Medulla oblongata (tissue), 1 donor: ENCODE measurements around the gene APOL3.
"Not testable (repeated sequence)": the region's sequence is repeated elsewhere in the genome, so short reads cannot be mapped to it uniquely, and the experiment has no call there.

Source experiments
- DNase-seq: peaks from one replicate; pipeline ENCODE4 v3.0.0-alpha.2; 2015; ENCODE audit errors: extremely low spot score

Gene APOL3

GRCh38 chr22:36160499-36160942, at the start of gene APOL3:
APOL3 (minus strand) TSS chr22:36160755; CDS start chr22:36149055, 11,700 bp downstream.
- no peak for DNase-seq

DNA sequence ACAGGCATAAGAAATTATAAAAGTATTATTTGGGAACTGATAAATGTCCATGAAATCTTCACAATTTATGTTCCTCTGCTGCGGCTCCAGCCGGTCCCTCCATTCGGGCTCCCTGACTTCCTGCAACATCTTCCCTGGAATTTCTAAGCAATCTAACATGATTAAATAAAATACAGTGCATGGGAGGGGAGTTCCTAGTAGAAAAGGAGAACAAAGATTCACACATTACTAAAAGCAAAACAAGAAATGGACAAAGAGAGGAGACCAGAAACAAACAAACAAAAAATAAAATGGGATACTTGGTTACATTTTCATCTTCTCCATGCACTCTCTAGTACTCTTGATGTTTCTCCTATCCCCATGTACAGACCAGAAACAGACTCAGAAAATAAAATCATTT, 49.7 kb upstream of the APOL3 start:
- DNase-seq, result no peak

- DNase-seq, result not testable (repeated sequence)
These were observed 48.9 kb upstream of the APOL3 start for GRCh38 chr22:36209488-36209908.

GRCh38 chr22:36208914-36209313, 48.4 kb upstream of the APOL3 start:
- no peak for DNase-seq

- no peak for DNase-seq
These were observed 47.7 kb upstream of the APOL3 start for GRCh38 chr22:36208162-36208765.

DNA sequence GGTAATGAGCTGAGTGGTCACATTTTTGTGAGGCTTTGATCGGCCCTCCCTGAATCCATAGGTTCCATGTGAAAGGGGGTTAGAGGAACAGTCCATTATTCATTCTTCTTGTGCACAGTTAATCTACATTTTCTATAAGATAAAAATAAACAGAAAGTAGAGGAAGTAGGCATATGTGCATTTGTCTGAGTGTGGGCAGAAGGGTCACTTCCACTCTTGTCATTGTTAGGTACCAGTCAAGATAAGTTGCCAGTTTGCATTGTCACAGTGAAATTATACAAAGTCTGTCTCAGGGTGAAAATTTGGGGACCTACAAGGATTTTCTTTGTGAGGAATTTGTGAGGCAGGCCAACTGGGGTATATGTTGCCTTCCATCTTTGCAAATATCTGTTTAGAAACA, 45.7 kb upstream of the APOL3 start:
- DNase-seq, result no peak

DNA sequence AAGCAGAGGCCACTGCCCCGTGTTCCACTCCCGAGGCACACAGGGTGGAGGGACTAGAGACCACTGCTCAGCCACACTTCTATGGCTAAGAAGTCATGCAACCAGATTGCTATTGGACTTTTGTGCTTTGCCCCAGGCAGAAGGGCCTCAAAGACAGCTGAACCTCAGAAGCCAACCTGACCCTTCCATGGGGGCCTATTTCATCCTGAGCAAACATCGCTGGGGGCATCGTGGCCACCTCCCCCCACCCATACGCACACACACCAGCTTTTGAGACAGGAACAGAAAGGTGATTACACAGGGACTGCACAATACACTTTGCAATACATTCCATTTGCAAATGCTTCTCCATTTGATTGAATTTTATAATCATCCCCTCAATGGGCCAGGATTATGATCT, 45.0 kb upstream of the APOL3 start:
- DNase-seq, result not testable (repeated sequence)

DNA sequence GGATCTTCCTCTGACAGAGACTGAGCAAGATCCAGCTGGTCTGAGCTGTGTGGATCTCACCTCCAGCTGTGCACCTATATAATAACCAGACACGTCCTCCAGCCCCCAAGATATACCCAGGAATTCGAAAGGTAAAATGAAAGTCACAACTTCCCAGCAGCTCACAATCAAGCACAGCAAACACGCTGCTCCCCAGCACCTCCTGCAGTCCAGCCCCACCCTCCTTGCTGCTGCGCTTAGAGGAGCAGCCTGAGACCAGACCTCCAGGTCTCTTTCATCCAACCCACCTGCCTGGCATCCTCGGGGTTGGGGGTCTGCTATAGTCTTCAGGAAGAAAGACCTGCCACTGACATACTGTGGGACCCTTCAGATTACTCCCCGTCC, 44.1 kb upstream of the APOL3 start:
- no peak for DNase-seq

DNA sequence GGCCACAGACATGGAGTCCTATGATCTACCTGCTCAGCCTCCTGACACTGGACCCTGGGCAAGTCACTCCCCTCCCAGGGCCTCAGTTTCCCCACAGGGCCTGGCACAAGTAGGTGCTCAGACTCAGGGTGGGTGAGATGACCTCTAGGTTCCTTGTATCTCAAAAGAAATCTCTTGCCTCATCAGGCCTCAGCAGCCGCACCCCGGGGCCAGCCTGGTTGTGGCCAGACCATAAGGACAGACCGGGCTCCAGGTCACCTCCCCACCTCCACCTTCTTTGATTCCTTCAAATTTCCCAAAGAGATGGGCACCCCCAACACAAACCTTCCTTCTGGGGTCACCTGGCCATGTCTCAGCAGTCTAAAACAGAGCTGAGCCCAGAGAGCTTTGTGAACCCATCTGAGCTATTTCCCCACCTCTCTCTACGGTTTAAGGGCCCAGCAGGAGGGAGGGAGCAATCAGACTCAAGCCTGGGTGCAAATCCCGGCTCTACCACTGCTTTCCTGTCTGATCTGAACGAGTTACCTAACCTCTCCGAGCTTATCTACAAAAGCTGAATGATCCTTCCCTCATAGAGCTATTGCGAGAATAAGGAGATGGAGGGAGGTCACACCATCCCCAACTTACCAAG, 43.6 kb upstream of the APOL3 start:
- DNase-seq, result no peak

DNA sequence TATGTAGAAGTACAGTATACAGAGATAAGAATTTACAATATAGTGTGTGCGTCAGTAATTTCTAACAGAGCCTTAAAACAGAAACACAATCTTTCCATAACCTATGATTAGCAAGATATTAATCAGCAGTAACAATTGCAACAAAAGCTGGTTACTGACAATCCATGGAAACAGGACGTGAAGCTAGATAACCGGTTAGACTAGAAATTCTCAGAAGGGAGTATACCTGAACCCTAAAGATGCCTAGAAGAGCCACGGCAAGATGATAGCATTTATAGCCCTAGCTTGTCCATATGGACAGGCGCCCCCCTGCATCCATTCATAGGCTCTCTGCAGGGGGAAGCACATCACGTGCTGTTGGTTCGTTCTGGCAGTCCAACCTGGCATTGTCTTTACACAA, 42.9 kb upstream of the APOL3 start:
- not testable (repeated sequence) for DNase-seq

DNA sequence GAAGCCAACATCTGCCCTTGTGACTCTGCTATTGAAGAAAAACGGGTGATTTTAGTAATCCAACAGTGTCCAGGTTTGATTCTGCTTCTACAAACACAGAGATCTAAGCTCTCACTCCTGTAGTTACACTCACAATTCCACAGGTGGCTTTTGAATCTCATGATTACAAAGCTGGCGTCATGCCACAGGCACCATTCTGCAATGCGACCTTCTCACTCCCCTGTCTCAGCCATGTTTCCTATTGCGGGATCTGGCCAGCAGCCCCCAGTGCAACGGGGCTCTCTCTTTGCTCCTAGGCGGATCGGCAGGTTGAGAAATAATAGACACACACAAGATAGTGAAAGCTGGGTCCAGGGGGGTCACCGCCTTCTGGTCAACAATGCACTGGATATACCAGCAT, 42.4 kb upstream of the APOL3 start:
- not testable (repeated sequence) for DNase-seq

DNA sequence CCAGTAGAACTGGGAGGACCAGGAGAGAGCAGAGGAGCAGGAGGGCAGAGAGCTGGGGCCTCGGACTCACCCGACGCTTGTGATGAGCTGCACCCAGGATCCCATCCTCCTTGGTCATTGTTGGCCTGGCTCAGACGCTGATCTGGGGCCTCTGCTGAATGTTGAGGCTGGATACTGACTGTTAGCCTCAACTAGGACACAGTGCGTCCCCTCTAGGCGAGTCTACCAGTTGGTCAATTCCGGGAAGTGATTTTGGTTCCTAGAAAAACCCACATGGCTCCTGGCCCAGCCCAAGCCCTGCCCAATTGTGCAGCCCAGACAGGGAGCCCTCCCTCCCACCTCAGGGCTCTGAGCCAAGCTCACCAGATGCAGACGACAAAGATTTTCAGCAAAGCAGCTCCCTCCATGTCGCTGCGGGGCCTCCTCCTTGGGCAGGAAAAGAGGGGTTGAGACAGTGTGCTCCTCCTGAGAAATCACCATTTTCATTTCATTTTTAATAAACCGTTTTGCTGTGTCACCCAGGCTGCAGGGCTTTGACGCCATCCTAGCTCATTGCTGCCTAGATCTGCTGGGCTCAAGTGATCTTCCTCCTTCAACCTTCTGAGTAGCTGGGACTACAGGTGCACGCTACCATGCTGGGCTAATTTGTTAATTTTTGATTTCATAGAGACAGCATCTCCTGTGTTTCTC, 41.2 kb upstream of the APOL3 start, which contains the start of gene APOL4:
TSS of gene APOL4 (minus strand) at position 180 of the 690 bp plus-strand sequence. CDS start at position 105, 75 bp downstream.
- peak; percentile 20 for DNase-seq

DNA sequence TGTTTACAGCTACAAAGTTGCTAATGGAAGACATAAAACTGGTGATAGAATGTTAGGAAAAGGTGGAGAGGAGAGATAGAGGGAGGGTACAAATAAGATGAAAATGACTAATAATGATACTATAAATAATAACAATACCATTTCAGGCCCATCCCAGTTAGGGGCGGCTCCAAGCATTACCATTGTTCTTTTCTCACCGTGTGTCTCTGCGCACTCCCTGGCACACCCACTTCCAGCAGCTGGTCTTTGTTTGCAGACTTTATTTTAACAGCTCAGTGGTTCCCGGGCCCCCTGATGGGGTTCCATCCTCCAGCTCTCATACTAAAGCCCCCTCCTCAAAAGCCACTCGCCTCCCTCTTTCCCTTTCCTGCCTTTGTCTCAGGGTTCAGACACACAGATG, 40.5 kb upstream of the APOL3 start:
- not testable (repeated sequence) for DNase-seq

DNA sequence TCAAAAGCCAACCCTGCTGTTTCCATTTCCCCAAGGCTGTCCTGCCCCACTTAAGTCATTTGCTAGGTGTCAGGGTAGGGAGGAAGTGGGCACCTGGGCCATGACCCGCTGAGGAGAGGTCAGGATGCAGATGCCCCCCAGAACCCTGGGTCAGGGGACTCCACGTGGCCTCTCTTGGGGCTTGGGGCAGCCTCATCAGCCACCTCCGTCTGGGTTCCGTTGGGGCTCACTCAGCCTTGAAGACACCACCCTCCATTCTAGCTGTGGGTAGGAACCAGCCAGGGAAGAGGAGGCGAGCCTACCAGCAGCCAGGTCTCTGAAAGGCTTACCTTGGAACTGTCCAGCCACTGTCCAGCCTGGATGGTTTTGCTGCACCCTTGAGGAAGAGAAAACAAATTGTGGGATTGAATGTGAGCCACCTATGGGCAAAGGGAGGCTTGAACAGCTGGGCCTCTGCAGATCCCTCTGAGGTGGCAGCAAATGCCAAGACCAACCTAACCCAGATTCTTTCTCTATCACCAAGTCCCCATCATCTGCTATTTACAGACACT, 38.5 kb upstream of the APOL3 start:
- DNase-seq, result no peak

DNA sequence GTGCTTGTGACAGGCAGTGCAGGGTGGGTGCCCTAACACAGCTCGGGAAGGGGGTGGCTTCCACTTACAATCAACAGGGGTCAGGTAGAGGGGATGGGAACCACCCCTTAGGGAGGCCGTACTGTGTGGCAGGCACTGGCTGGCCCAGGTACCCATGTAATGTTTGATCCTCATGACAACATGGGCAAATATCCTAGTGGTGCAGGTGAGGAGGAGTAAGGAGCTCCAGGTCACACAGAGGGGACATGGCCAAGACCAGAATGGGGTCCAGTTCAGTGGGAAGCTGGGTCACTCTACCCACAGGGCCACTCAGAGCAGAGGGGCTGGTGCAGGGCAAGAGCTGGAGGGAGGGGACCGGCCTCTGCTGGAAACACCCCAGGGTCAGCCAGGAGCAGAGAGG, 38.0 kb upstream of the APOL3 start:
- no peak for DNase-seq

DNA sequence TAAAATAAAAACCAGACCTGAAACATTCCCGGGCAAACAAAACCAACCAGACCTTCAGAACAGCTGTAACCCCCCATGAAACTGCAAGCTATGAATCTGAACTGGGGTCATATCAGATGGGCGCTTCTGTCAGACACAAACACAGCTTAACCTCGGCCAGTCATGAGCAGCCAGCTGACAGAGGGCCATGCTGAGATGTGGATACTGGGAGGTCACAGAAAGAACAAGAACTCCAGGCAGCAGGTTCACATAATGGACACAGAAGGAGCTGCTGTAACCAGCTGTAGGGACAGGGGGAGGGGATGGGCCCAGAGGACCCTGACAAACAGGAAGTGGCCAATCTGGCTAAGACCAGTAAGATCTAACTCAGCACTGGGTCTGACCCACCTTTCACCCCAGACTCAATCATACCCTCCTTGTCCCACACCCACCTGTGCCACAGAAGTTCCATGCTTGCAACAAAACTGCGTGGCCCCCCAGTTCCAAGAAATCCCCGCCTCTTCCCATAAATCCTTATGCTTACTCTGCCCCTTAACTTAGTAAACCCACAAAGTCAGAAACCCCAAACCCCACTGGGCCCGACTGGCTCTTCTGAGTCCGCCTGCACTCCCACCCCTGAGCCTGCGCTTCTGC, 37.1 kb upstream of the APOL3 start:
- DNase-seq, result no peak

DNA sequence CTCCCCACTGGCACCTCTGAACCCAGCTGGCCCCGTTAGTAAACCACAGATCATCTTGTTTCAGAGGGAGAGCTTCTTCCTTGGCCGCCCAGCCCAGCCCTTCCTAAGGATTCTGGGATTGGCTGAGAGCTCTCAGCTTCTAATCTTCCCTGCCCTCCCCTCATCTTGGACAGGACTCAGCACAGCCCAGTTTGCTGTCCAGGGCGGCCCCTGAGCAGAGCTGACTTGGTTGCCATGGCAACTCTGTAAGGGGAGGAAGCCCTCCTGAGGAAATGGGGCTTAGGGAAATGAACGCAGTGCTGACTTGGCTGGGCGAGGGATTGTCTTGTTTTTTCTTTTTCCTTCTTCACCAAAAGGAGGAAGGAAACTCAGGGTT, 36.5 kb upstream of the APOL3 start:
- peak; percentile 71 for DNase-seq

DNA sequence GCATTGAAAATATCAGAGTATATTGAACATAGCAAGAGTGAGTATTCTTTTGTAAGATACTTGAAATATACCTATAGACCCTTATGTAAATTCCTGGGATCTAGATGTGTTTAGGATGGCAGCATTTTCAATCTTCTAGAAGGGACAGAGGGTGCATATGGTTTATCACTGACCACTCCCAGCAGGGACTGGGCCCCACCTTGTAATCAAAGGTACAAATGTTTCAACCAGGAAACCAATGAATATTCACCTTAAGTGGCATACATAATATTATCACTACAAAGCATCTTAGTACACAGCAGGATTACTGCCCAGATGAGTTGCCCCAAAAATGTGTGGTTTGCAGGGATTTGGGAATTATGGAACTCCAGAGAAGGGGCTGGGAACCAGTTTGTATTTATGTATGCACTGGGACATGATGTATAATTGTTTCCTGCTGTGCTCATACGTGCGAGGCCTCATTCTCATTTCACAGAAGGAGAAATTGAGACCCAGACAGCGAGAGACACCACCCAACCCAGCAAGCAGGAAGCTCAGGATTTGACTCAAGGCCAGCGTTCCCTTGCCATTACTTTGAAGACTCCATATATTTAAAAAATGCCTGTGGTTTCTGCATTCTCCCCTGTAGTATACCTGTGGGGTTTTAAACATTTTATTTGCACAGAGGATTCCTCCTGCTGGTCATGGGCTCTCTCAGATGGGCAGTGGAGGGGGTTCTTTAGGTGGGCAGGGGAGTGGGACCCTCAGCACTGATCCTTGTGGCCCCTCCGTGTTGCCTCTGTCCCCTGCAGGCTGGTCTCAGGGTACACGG, 35.9 kb upstream of the APOL3 start:
- no peak for DNase-seq

DNA sequence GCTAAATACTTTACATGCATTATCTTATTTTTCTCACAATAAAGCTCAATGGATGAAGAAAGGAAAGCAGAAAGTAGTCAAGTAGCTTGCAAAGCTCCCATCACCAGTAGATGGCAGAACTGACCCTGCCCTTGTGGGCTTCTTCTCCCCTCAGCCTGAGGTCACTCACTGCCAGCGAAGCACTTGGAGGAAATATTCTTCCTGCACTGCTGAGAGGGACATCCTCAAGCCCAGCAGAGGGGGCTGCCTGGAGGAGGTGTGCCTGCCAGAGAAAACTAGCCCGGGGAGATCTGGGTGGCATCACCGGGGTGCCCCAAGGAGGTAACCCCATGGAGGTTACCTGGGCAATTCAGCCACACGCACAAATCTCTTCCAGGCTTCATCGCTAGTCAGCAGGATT, 34.4 kb upstream of the APOL3 start:
- peak; percentile 80 for DNase-seq

GRCh38 chr22:36194385-36194784, 33.8 kb upstream of the APOL3 start:
- DNase-seq, result no peak

DNA sequence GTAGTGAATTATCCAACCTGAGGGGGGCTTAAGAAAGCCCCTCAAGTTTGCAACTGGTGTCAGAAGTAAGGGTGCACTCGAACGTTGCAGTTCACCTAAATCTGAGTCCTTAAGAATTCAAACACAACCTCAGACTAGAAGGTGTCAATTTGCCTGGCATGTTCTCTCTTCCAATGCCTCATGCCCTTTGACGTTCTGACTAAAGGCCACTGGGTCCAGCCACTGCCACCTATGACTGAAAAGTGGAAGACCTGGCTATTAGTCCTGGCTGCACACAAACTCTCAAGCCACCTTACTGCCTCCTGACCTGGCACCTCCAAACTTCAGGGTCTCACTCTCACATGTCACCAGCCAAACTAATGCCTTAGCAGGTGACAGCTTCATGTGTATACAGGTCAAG, 33.0 kb upstream of the APOL3 start:
- no peak for DNase-seq
